Measurements from ENCODE around the gene EYA2.

DNA sequence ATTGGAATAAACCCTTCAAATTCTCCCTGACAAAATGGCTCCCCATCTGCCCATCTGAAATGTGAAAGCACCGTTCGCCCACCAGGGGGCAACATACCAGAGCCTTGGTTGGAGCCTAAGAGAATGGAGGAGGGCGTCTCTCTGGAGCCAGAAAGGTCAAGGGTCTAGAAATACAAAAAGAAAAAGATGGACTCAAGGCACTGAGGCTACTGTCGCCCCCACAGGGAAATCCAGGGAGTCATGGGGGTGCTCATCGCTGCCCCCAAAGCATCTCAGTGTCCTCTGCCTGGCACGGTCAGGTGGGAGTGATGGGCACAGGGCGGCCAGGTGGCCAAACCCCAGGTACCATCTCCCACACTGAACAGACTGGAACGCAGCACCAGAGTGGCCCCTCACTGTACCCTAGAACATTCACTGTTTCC is 325.5 kb downstream of the EYA2 start:
- TF ChIP-seq, protein P1, sequence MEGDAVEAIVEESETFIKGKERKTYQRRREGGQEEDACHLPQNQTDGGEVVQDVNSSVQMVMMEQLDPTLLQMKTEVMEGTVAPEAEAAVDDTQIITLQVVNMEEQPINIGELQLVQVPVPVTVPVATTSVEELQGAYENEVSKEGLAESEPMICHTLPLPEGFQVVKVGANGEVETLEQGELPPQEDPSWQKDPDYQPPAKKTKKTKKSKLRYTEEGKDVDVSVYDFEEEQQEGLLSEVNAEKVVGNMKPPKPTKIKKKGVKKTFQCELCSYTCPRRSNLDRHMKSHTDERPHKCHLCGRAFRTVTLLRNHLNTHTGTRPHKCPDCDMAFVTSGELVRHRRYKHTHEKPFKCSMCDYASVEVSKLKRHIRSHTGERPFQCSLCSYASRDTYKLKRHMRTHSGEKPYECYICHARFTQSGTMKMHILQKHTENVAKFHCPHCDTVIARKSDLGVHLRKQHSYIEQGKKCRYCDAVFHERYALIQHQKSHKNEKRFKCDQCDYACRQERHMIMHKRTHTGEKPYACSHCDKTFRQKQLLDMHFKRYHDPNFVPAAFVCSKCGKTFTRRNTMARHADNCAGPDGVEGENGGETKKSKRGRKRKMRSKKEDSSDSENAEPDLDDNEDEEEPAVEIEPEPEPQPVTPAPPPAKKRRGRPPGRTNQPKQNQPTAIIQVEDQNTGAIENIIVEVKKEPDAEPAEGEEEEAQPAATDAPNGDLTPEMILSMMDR (IDR thresholded peaks at IDR 0.05) = peak in 5 of 6 experiments; percentile 18 to 49 (median 40)
- no peak for TF ChIP-seq POLR2A (IDR thresholded peaks at IDR 0.05)
